GM12873 (cell line): Measurements from ENCODE around the gene RTBDN.

Source experiments
- TF ChIP-seq, protein P1 (sequence below): IDR thresholded peaks from 2 replicates; pipeline ENCODE4 v1.5.1; 2012; ENCODE audit warnings: low read depth, mild to moderate bottlenecking, moderate library complexity, low read length, control low read depth; ENCODE audit not compliant: insufficient read depth; ENCODE audit errors: missing control alignments

The RTBDN gene

DNA sequence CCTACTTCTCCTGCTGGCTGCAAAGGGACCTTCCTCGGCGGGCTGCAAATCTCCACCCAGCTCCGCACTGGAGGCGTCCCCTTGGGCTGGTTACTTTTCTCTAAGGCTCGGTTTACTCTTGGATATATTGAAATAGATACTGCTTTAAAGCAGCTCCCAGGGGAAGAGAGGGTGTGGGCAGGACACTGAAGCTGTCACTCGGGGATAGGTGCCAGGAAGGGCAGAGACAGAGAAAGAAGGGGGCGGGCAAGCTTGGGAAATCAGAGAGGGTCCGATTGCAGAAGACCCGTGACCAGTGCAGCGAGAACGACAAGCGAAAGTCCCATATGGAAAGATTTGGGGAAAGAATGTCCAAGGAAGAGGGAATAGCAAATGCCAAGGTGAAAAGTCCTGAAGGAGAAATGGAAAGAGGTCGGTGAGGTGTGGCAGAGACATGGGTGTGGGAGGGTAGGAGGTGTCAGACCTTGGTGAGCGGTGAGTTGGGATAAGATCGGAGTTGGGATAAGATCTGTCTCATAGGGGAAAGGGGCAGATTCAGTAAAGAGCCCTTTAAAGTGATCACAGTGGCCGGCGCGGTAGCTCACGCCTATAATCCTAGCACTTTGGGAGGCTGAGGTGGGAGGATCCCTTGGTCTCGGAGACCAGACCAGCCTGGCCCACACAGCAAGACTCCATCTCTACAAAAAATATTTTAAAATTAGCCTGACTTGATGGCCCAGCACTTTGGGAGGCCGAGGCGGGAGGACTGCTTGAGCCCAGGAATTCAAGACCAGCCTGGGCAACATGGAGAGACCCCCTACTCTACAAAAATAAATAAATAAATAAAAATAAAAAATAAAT lies 31.9 kb downstream of the RTBDN start:
- TF ChIP-seq, protein P1, sequence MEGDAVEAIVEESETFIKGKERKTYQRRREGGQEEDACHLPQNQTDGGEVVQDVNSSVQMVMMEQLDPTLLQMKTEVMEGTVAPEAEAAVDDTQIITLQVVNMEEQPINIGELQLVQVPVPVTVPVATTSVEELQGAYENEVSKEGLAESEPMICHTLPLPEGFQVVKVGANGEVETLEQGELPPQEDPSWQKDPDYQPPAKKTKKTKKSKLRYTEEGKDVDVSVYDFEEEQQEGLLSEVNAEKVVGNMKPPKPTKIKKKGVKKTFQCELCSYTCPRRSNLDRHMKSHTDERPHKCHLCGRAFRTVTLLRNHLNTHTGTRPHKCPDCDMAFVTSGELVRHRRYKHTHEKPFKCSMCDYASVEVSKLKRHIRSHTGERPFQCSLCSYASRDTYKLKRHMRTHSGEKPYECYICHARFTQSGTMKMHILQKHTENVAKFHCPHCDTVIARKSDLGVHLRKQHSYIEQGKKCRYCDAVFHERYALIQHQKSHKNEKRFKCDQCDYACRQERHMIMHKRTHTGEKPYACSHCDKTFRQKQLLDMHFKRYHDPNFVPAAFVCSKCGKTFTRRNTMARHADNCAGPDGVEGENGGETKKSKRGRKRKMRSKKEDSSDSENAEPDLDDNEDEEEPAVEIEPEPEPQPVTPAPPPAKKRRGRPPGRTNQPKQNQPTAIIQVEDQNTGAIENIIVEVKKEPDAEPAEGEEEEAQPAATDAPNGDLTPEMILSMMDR, result no peak

DNA sequence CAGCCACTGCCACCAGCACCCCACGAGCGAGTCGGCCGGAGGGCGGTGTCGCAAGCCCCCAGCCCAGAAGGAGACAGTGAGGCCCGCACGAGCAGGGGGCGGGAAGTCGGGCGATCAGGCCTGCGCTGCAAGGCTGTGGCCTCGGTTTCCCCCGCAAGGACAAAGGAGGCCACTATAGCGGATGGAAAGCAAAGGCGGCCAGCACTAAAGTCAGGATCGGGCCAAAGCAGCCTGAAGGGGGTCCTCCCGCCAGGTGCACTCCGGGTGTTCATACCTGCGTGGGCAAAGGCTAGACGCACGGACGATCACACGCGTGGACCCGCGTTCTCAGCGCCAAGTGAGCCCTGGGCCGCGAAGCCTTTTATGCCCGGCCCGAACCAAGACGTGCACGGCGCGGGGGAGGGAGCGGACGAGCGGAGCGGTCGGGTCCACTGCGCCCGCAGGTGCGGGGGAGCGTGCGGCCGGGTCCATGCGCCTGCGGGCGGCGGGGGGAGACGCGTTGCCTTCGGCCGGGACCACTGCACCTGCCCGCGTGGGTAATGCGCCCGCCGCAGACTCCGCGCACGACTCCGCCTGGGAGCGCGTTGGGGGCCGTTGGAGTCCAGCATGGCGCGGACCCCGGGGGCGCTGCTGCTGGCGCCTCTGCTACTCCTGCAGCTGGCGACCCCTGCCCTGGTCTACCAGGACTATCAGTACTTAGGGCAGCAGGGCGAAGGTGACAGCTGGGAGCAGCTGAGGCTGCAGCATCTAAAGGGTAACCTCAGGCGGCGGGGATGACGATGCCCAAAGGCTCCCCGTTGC lies 32.7 kb downstream of the RTBDN start, which contains the start of the genes PRDX2 and THSD8:
TSS of gene PRDX2 (minus strand) at position 335 of the 801 bp plus-strand sequence. CDS start 539 bp downstream, outside the sequence.
TSS of gene THSD8 (plus strand) at position 604 of the 801 bp plus-strand sequence. CDS start at position 607, 3 bp downstream.
- TF ChIP-seq, protein P1, result no peak

DNA sequence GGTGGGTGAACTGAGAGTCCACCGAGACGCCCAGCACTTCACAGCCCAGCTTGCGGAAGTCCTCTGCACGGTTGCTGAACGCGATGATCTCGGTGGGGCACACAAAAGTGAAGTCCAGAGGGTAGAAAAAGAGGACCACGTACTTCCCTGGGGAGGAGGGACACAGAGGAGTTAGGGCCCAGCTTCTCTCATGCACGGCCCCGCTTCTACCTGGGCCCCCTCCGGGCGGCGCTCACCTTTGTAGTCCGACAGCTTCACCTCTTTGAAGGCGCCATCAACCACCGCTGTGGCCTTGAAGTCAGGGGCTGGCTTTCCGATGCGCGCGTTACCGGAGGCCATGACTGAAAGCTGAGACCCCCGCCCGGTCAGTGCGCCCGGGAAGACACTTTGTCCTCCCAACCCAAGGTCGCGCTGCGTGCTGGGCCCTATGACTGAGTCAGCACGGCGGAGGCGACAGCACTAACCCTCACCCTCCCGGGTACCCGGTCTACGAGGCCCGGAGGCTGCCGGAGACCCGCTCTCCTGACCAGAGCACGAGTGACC lies 33.4 kb downstream of the RTBDN start:
- TF ChIP-seq, protein P1, result no peak

DNA sequence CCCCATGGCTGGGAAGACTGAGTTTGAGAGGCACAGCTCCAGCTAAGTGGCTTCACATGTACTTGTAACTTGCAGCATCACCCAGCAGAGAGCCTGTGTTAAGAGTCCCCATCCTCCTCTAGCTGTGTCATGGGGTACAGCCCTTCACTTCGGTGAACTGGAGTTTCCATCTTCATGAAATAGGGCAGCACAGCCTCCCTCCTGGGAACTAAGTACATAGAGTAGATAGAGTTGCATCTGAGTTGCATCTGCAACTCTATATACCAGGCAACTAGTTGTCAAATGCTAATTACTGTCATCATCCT lies 34.0 kb downstream of the RTBDN start:
- TF ChIP-seq, protein P1, result no peak

DNA sequence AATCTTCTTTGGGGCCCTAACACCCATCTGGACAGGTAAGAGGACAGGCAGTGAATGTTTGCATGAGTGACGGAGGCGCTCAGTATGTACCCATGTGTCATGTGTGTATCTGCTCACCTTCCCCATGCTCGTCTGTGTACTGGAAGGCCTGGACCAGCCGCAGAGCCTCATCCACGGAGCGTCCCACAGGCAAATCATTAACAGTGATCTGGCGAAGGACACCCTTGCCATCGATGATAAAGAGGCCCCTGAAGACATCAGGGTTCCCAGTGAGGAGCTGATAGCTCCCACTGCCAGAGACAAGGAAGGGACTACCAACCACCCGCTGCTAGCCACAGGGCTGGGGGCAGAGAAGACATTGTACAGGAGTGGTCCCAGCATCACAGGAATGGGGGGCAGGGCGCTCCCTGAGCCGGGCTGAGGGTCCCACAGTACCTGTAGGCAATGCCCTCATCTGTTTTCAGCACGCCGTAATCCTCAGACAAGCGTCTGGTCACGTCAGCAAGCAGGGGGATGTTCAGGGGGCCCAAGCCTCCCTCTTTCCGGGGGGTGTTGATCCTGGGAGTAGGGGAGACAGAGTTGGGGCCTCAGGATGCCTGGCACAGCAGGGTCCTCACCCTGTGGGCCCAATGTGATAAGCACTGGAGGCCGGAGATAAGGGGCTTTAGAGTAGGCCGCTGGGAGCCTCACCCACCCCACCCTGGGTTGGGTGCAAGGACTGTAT lies 34.5 kb downstream of the RTBDN start:
- TF ChIP-seq, protein P1, result no peak

DNA sequence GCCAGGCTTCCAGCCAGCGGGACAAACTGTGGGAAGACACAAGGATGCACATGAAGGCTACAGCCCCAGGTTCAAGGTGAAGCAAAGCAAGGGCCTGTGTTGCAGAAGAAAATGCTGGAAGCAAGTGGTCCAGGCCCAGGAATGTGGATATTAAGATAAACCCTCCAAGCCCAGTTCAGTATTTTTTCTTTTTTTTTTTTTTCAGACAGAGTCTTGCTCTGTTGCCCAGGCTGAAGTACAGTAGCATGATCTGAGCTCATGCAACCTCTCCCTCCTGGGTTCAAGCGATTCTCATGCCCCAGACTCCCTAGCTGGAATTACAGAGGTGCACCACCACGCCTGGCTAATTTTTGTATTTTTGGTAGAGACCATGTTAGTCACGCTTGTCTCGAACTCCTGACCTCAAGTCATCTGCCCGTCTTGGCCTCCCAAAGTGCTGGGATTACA lies 37.2 kb downstream of the RTBDN start:
- TF ChIP-seq, protein P1, result no peak
